HG03342 (cell line): ENCODE results near the gene HS2ST1.
A peak's percentile ranks its signal among the peaks of the same experiment; 100 is the strongest.

Experiments
- ATAC-seq: cut with Tn5 transposase; IDR thresholded peaks from one replicate; pipeline ENCODE4 v1.9.1; 2021; ENCODE audit warnings: mild to moderate bottlenecking, moderate library complexity; ENCODE audit not compliant: unreplicated experiment

HS2ST1 gene

GRCh38 chr1:87104945-87105344 lies 190.5 kb downstream of the HS2ST1 start:
- no peak for ATAC-seq

DNA sequence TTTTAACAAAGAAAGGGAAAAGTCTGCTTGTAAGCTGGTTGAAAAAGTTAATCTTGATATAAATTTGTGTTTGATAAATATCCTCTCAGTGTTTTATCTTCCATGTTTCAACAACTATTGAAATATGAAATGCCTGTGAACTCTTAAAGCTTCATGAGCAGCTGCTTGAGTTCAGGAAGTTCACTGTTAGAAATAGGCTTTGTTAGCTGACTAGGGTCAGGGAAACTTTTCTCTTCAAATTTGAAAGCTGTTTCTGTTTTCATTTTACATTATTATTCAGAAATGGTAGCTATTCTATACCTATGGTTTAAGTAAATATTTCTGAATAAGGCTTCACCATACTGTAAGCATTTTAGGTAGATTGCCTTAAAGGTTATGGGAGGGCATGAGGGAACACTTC lies 191.7 kb downstream of the HS2ST1 start:
- ATAC-seq, result no peak

GRCh38 chr1:87106867-87107266 lies 192.4 kb downstream of the HS2ST1 start:
- ATAC-seq, result no peak

- no peak for ATAC-seq
These were observed 193.8 kb downstream of the HS2ST1 start for GRCh38 chr1:87108228-87108627.

DNA sequence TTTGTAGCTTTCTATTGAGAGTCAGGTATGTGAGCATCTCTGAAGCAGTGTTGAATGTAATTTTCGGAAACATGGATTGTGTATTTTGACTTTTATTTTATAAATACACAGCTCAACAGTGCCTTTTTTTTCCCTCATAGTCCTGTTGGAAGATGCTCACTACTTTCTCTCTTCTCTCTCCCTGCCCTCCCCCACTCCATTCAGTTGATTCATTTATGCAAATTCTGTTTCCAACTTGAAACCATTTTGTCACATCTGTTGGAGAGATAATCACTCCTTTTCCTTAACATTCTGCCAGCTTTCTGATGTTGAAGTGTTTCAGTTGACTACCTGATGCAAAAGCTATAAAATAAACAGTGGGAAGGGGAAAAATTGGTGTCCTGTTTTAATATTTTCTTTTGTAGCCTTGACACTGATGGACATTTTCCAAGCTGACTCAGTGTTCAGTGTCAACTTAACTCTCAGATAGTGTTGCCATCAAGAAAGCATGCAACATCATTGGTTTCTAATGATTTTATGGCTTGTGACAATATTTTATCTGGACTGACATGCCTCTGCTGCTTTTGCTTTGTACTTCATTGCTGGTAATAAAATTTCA lies 194.5 kb downstream of the HS2ST1 start:
- no peak for ATAC-seq

DNA sequence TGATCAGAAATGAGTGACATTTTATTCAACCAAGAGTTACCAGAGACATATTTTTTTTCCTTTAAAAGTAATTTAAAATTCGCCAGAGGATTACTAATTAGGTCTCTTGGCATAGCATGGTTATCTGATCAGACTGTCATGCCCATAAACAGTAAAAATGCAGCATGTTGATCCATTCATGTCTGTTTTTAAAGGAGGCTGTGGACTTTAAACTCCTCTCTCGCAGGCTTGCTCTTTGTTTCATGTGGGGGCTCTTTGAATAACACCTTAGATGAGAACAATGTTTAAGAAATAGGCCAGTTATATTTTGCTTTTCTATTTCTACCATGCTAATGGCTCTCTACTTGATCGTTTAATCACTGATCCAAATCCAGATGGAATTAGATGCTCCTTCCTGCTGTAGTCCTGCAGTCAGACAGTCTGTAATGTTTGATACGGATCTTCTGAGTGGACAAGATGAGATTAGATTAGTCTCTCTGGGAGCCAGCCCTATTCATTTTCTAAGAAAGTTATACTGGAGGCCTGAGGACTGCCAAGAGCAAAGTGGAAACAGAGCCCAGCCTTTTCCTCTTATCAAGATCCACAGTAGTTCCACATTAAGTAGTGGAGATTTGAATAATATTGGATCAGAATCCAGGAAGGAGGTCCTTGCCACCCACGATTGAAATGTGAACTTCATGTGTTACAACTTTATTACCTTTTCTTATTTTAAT lies 197.4 kb downstream of the HS2ST1 start:
- ATAC-seq, result no peak

DNA sequence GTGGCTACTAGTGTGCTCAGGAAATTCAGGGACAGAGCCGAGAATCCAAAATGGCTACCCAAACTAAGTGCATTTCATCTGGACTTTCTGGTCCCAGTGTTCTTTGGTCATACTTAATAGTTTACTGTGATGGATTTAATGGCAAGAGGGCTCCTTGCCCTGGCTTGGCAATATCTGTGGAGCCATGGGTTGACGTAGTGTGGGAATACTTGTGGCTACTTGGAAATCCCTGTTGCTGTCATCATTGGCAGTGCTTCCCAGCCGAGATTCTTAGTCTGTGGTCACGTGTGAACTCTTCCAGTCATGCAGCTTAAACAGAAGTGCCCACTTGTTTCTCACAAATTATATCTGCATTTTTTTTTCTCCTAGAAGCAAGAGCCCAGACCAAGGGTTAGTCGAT lies 198.9 kb downstream of the HS2ST1 start:
- ATAC-seq, result no peak

DNA sequence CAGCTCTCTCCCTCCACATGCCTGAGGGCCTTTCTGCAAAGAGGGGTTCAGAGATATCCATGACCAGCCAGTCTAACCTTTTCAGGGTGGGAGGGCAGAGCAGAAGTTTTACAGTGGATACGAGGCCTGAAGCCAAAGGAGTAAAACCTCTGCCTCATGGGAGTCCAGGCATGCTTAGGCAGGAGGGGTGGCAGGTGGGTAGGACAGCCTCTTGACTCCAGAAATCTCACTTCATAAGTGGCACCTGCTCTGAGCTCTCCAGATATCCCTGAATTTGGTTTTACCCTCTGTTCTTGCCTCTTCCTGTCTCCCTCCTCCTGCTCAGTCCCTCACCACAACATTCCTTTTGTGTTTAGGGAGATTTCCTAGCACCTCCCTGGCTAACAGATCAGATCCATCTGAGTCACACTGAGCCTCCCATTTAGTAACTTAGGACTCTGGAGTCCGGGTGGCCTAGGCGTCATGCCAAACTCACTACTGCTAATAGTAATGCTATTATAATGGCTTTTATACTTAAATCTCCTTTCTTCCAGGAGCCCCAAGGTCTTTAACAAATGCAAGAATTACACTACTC lies 201.0 kb downstream of the HS2ST1 start:
- no peak for ATAC-seq

GRCh38 chr1:87115891-87116290 lies 201.5 kb downstream of the HS2ST1 start:
- no peak for ATAC-seq

- ATAC-seq, result no peak
These were observed 203.4 kb downstream of the HS2ST1 start for GRCh38 chr1:87117761-87118368.

- no peak for ATAC-seq
These were observed 205.2 kb downstream of the HS2ST1 start for GRCh38 chr1:87119541-87120140.

DNA sequence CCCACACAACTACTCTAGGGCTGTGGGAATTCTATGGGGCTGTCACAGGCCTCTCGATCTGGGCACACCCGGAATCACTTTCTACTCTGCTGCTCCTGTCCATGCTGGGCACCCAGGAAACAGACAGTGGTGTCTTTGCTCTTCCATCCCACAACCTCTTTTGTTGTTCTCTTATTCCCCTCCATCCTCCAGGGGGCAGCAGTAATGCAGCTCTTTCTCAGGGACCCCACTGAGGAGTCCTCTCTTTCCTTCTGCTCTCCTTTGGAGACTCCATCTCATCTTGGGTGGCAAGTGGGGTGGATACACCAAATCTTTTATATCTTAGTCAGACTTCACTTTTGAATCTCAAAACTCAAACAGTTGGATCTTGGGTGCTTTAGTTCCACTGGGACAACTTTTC lies 206.3 kb downstream of the HS2ST1 start:
- no peak for ATAC-seq

GRCh38 chr1:87121711-87122163 lies 207.3 kb downstream of the HS2ST1 start:
- ATAC-seq, result no peak

DNA sequence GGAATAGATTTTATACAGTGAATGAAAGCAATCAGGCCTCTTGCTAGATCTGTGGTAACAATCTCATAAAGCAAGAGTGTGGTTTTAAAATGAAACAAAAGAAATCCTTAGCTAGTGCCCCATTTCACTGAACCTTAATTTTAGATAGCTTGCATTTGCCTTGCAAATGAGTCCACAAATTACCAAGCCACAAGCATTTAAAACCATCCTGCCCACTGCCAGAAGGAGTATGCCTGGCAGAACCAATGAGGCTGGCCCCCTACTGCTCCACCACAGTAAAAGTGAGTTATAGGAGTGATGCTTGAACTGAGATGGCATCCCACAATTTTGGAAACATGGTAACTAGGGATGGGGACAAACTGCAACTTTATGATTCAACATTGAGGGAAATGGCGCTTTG lies 207.8 kb downstream of the HS2ST1 start:
- ATAC-seq, result no peak

- ATAC-seq, result no peak
These were observed 209.2 kb downstream of the HS2ST1 start for GRCh38 chr1:87123610-87124009.

GRCh38 chr1:87126886-87127505 lies 212.6 kb downstream of the HS2ST1 start:
- no peak for ATAC-seq

DNA sequence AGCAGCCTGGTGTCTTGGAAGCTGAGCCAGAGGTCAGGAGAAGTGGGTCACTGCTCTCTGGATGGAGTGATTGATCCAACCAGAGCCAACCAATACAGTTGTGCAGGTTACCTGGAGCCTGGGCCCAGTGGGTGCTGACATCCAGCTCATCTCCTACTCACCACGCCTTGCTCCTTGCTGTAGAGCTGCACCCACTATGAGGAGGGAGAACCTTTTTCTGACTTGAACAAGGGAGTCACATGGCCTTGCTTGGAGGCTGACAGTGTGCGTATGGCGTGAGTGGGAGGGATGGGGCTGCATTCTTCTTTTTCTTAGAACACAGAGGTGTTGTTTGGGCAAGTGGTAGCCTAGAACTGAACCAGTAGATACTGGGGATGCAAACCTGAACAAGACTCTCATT lies 213.1 kb downstream of the HS2ST1 start:
- no peak for ATAC-seq

GRCh38 chr1:87129038-87129437 lies 214.6 kb downstream of the HS2ST1 start:
- ATAC-seq, result no peak

- no peak for ATAC-seq
These were observed 215.2 kb downstream of the HS2ST1 start for GRCh38 chr1:87129606-87130005.

DNA sequence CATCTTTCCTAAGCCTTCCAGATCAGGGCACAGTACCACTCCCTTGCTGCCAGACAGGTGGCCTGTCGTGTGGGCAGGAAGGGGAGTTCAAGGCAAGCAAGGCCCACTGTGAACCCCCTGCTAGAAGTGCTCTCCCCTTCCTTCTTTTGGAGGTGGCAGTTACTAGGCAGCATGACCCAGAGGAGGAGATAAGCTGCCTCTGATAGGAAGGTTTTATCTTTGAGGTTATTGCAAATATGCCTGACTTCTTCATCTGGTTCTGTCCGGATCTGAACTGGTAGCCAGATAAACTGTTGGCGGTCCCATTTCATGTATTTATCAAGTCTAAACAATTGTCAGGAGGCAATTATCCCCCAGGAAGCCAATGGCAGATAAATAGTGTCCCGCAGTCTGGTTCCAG lies 216.0 kb downstream of the HS2ST1 start:
- no peak for ATAC-seq

- peak; percentile 93 for ATAC-seq
These were observed 217.4 kb downstream of the HS2ST1 start for GRCh38 chr1:87131809-87132283.
